Measurements from ENCODE around the gene ADPRS.

DNA sequence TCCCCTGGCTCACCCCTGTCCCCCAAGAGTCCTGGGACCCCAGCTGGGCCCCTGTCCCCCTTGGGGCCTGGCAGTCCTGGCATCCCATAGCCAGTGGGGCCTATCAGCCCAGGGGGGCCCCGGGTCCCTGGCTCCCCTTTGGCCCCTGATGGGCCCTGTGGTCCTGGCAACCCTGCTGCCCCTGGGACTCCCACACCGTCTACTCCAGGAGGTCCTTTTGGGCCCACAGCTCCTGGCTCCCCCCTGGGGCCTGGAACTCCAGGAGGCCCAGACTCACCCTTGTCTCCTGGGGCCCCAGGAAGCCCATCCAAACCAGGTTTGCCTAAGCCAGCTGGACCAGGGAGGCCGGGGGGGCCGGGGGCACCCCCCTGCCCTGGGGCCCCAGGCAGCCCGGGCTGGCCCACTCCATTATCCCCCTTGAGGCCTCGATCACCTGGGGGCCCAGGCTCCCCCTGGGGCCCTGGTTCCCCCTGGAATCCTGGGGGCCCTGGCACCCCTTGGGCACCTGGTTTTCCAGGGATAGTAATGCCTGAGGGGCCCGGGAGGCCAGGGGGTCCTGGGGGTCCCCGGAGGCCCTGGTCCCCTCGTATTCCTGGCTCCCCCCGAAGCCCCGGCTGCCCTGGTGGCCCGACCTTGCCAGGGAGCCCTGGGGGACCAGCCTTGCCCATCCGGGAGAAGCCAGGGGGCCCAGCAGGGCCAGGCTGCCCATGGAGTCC lies 10.1 kb downstream of the ADPRS start:
- TF ChIP-seq, protein P1, sequence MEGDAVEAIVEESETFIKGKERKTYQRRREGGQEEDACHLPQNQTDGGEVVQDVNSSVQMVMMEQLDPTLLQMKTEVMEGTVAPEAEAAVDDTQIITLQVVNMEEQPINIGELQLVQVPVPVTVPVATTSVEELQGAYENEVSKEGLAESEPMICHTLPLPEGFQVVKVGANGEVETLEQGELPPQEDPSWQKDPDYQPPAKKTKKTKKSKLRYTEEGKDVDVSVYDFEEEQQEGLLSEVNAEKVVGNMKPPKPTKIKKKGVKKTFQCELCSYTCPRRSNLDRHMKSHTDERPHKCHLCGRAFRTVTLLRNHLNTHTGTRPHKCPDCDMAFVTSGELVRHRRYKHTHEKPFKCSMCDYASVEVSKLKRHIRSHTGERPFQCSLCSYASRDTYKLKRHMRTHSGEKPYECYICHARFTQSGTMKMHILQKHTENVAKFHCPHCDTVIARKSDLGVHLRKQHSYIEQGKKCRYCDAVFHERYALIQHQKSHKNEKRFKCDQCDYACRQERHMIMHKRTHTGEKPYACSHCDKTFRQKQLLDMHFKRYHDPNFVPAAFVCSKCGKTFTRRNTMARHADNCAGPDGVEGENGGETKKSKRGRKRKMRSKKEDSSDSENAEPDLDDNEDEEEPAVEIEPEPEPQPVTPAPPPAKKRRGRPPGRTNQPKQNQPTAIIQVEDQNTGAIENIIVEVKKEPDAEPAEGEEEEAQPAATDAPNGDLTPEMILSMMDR (conservative IDR thresholded peaks at IDR 0.05; ENCODE audit: low read depth, low read length): no peak
- TF ChIP-seq EZH2 (IDR thresholded peaks at IDR 0.05; ENCODE audit: low read length, unreplicated experiment) (no peak), EZH2phosphoT487 (IDR thresholded peaks at IDR 0.05; ENCODE audit: borderline replicate concordance, low read length) (no peak)

Measured in PC-3 (cell line).